ENCODE measurements around the gene TBL2. TPM values are rescaled to one million over a fixed set of nuclear protein-coding genes. Genes with fewer than 3 reads are reported as not detected.
A peak's percentile ranks its signal among the peaks of the same experiment; 100 is the strongest.
"Not testable (repeated sequence)": the region's sequence is repeated elsewhere in the genome, so short reads cannot be mapped to it uniquely, and the experiment has no call there.

The TBL2 gene
- polyA plus RNA-seq, 3 donors, result 10.4 to 40.1 (median 26.2) TPM

GRCh38 chr7:73539709-73540108 is 38.7 kb downstream of the TBL2 start:
- H3K4me1 ChIP-seq (ENCODE audit: control insufficient read depth in 1 of 2, insufficient read depth in 2 of 2, low read length in 2 of 2), result no peaks in the 10 kb centered on the region
- Mint-ChIP-seq H3K9me3 (no peaks in the 10 kb centered on the region), H3K4me3 (no peak overlapping the region), H3K27me3 (ENCODE audit: low read depth in 3 of 3) (no peaks in the 10 kb centered on the region), H3K27ac (peak overlapping the region in 2 of 7 donors; percentile 30 to 54), H3K4me1 (no peaks in the 10 kb centered on the region), H3K36me3 (peaks cover 76 to 94% of the 10 kb centered on the region in 2 donors)
- no peak for TF ChIP-seq CTCF (IDR thresholded peaks at IDR 0.05)
- no peak overlapping the region for H3K9ac ChIP-seq (ENCODE audit: insufficient read depth, low read length, poor library complexity, severe bottlenecking)
- DNase-seq, result no peak
- intact Hi-C loops (cut with micrococcal nuclease), result loop anchor here in 1 of 2 donors (10.0 kb wide), 1 partner anchor 75 kb away; no protein-coding TSS in a partner anchor
- H3K79me2 ChIP-seq (ENCODE audit: insufficient read depth, low read length), result peaks cover 25% of the 10 kb centered on the region
- no peak overlapping the region for H2AFZ ChIP-seq (ENCODE audit: insufficient read depth, low read depth, low read length, poor library complexity, severe bottlenecking)
- no peak overlapping the region for H3K4me2 ChIP-seq (replicated peaks; ENCODE audit: extremely low read depth, low read length, poor library complexity, severe bottlenecking)
- no peak overlapping the region for H3K4me3 ChIP-seq (replicated peaks in 1 of 3; ENCODE audit: low read depth in 2 of 3, low read length in 3 of 3)
- no peaks in the 10 kb centered on the region for H3K9me3 ChIP-seq (replicated peaks in 1 of 2; ENCODE audit: control insufficient read depth in 1 of 2, insufficient read depth in 1 of 2, low read length in 2 of 2)
- H3K27me3 ChIP-seq (ENCODE audit: control insufficient read depth in 2 of 2, insufficient read depth in 2 of 2, low read length in 2 of 2), result no peaks in the 10 kb centered on the region
- H4K20me1 ChIP-seq (ENCODE audit: insufficient read depth, low read length), result peaks cover 50% of the 10 kb centered on the region
- H3K36me3 ChIP-seq (replicated peaks in 1 of 2; ENCODE audit: control insufficient read depth in 1 of 2, insufficient read depth in 2 of 2, low read length in 2 of 2), result peaks cover 77 to 89% of the 10 kb centered on the region in 2 donors
- WGBS (ENCODE audit: insufficient coverage), result 98% methylated on average over 12 of the region's 13 CpGs
- no peak overlapping the region for H3K27ac ChIP-seq (ENCODE audit: low read depth in 1 of 2, low read length in 2 of 2)

DNA sequence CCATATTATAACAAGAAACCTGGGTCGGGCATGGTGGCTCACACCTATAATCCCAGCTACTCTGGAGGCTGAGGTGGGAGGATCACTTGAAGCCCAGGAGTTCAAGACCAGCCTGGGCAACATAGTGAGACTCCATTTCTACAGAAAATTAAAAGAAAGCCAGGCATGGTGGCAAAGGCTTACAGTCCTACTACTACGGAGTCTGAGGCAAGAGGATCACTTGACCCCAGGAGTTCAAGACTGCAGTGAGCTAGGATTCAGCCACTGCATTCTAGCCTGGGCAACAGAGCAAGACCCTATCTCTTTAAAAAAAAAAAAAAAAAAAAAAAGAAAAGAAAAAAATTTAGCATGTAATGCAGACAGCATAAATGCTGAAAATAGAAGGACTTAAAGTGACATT is 39.9 kb downstream of the TBL2 start:
- H3K9me3 ChIP-seq (replicated peaks in 1 of 2; ENCODE audit: control insufficient read depth in 1 of 2, insufficient read depth in 1 of 2, low read length in 2 of 2); DNase-seq; H3K27me3 ChIP-seq (ENCODE audit: control insufficient read depth in 2 of 2, insufficient read depth in 2 of 2, low read length in 2 of 2); H3K27me3 Mint-ChIP-seq (ENCODE audit: low read depth in 3 of 3); H3K9me3 Mint-ChIP-seq; H3K4me1 Mint-ChIP-seq; H3K4me3 ChIP-seq (replicated peaks in 1 of 3; ENCODE audit: low read depth in 2 of 3, low read length in 3 of 3); H3K27ac ChIP-seq (ENCODE audit: low read depth in 1 of 2, low read length in 2 of 2); H3K4me1 ChIP-seq (ENCODE audit: control insufficient read depth in 1 of 2, insufficient read depth in 2 of 2, low read length in 2 of 2); H3K4me3 Mint-ChIP-seq; H3K9ac ChIP-seq (ENCODE audit: insufficient read depth, low read length, poor library complexity, severe bottlenecking); H2AFZ ChIP-seq (ENCODE audit: insufficient read depth, low read depth, low read length, poor library complexity, severe bottlenecking); H3K4me2 ChIP-seq (replicated peaks; ENCODE audit: extremely low read depth, low read length, poor library complexity, severe bottlenecking): not testable (repeated sequence)
- H3K36me3 ChIP-seq (replicated peaks in 1 of 2; ENCODE audit: control insufficient read depth in 1 of 2, insufficient read depth in 2 of 2, low read length in 2 of 2), result peaks cover 69 to 82% of the 10 kb centered on the region in 2 donors
- peaks cover 39% of the 10 kb centered on the region for H4K20me1 ChIP-seq (ENCODE audit: insufficient read depth, low read length)
- 100% methylated on average over 1 of the region's 2 CpGs for WGBS (ENCODE audit: insufficient coverage)
- intact Hi-C loops (cut with micrococcal nuclease), result loop anchor here in 1 of 2 donors (10.0 kb wide), 1 partner anchor 74 kb away; no protein-coding TSS in a partner anchor
- peak overlapping the region in 1 of 7 donors; percentile 79 for H3K27ac Mint-ChIP-seq
- H3K79me2 ChIP-seq (ENCODE audit: insufficient read depth, low read length), result peaks cover 15% of the 10 kb centered on the region
- H3K36me3 Mint-ChIP-seq, result peaks cover 71 to 86% of the 10 kb centered on the region in 2 donors
